GM13976 (cell line): Measurements from ENCODE around the gene SDK1.

ENCODE experiments used
- DNase-seq: peaks from one replicate; pipeline ENCODE4 v3.0.0; 2012; ENCODE audit warnings: low spot score
- CTCF ChIP-seq: IDR thresholded peaks from 2 replicates; pipeline ENCODE4 v1.5.1; 2012; ENCODE audit warnings: borderline replicate concordance, mild to moderate bottlenecking; ENCODE audit not compliant: insufficient read depth; ENCODE audit errors: extremely low read depth, missing control alignments, control extremely low read depth
- in situ Hi-C: fragments of 300-500 bp; cut with MboI; formaldehyde crosslinking; loops from one replicate; pipeline ENCODE4 v1.12.0; 2022; ENCODE audit warnings: low sequenced_read_pairs, mixed read lengths, inconsistent platforms; ENCODE audit not compliant: unreplicated experiment

The SDK1 gene

GRCh38 chr7:3412871-3413270 lies 111.8 kb downstream of the SDK1 start:
- TF ChIP-seq CTCF, result no peak
- in situ Hi-C loops, result no loop called here
- no peak for DNase-seq

- DNase-seq, result no peak
- no peak for TF ChIP-seq CTCF
- in situ Hi-C loops, result no loop called here
Measured at GRCh38 chr7:3415861-3416312, 114.8 kb downstream of the SDK1 start.

- DNase-seq, result no peak
- TF ChIP-seq CTCF, result no peak
- in situ Hi-C loops, result no loop called here
Measured at GRCh38 chr7:3416453-3416852, 115.4 kb downstream of the SDK1 start.

GRCh38 chr7:3425087-3425486 lies 124.0 kb downstream of the SDK1 start:
- DNase-seq, result no peak
- in situ Hi-C loops, result no loop called here
- TF ChIP-seq CTCF, result no peak

- no peak for DNase-seq
- TF ChIP-seq CTCF, result no peak
- in situ Hi-C loops, result no loop called here
Measured at GRCh38 chr7:3426064-3426463, 125.0 kb downstream of the SDK1 start.

GRCh38 chr7:3427957-3428356 lies 126.9 kb downstream of the SDK1 start:
- no peak for TF ChIP-seq CTCF
- in situ Hi-C loops, result no loop called here
- no peak for DNase-seq

GRCh38 chr7:3429981-3430380 lies 128.9 kb downstream of the SDK1 start:
- TF ChIP-seq CTCF, result no peak
- in situ Hi-C loops, result no loop called here
- DNase-seq, result no peak
